ENCODE data around the gene SF1. TPM values are rescaled to one million over a fixed set of nuclear protein-coding genes. Genes with fewer than 3 reads are reported as not detected.

SF1 gene
- polyA plus RNA-seq, 1 experiment: 56.8 TPM

- no peak for DNase-seq (ENCODE audit: low read depth, low spot score)
- Histone ChIP-seq H3K27me3 (ENCODE audit: control insufficient read depth, insufficient read depth, low read length) (peaks cover 62% of the 10 kb centered on the region), H3K9me3 (ENCODE audit: control insufficient read depth, insufficient read depth, low read length) (no peaks in the 10 kb centered on the region; the same call in 1 of the 2 replicates), H3K4me3 (ENCODE audit: low read depth, low read length) (no peak overlapping the region), H3K27ac (ENCODE audit: low read depth, low read length) (no peak overlapping the region)
- TF ChIP-seq CTCF (IDR thresholded peaks at IDR 0.05; ENCODE audit: low read depth, low read length): no peak
- ChIA-PET POLR2A (no interaction called here), CTCF (interaction anchor here (2.1 kb wide), 1 partner anchor 31 kb away, joined by 11 read pairs; no protein-coding TSS in a partner anchor)
These were observed 58.2 kb downstream of the SF1 start for GRCh38 chr11:64720167-64720566.

GRCh38 chr11:64719406-64719805, 58.9 kb downstream of the SF1 start:
- Histone ChIP-seq H3K4me3 (ENCODE audit: low read depth, low read length) (no peak overlapping the region), H3K27me3 (ENCODE audit: control insufficient read depth, insufficient read depth, low read length) (peaks cover 69% of the 10 kb centered on the region), H3K9me3 (ENCODE audit: control insufficient read depth, insufficient read depth, low read length) (no peaks in the 10 kb centered on the region; the same call in 1 of the 2 replicates), H3K27ac (ENCODE audit: low read depth, low read length) (no peak overlapping the region)
- no peak for TF ChIP-seq CTCF (IDR thresholded peaks at IDR 0.05; ENCODE audit: low read depth, low read length)
- ChIA-PET POLR2A (no interaction called here), CTCF (interaction anchor here (2.1 kb wide), 1 partner anchor 31 kb away, joined by 11 read pairs; no protein-coding TSS in a partner anchor)
- no peak for DNase-seq (ENCODE audit: low read depth, low spot score)

- TF ChIP-seq CTCF (IDR thresholded peaks at IDR 0.05; ENCODE audit: low read depth, low read length): no peak
- DNase-seq (ENCODE audit: low read depth, low spot score): no peak
These were observed 59.6 kb downstream of the SF1 start for GRCh38 chr11:64718780-64719124.

GRCh38 chr11:64718084-64718779, 60.1 kb downstream of the SF1 start:
- no peak for TF ChIP-seq CTCF (IDR thresholded peaks at IDR 0.05; ENCODE audit: low read depth, low read length)
- ChIA-PET CTCF (interaction anchor here (3.6 kb wide), 1 partner anchor 30 kb away, joined by 22 read pairs; no protein-coding TSS in a partner anchor), POLR2A (no interaction called here)
- DNase-seq (ENCODE audit: low read depth, low spot score): no peak
- Histone ChIP-seq H3K27me3 (ENCODE audit: control insufficient read depth, insufficient read depth, low read length) (peaks cover 75% of the 10 kb centered on the region), H3K27ac (ENCODE audit: low read depth, low read length) (no peak overlapping the region), H3K9me3 (ENCODE audit: control insufficient read depth, insufficient read depth, low read length) (no peaks in the 10 kb centered on the region; the same call in 1 of the 2 replicates), H3K4me3 (ENCODE audit: low read depth, low read length) (no peak overlapping the region)

More at GRCh38 chr11:64718780-64719124, 59.6 kb downstream of the SF1 start:
- no peaks in the 10 kb centered on the region; the same call in 1 of the 2 replicates for H3K9me3 ChIP-seq (ENCODE audit: control insufficient read depth, insufficient read depth, low read length)
- peaks cover 74% of the 10 kb centered on the region for H3K27me3 ChIP-seq (ENCODE audit: control insufficient read depth, insufficient read depth, low read length)
- H3K4me3 ChIP-seq (ENCODE audit: low read depth, low read length): no peak overlapping the region
- POLR2A ChIA-PET: no interaction called here
- CTCF ChIA-PET: no interaction called here
- H3K27ac ChIP-seq (ENCODE audit: low read depth, low read length): no peak overlapping the region

- CTCF ChIA-PET: interaction anchor here (3.6 kb wide), 1 partner anchor 29 kb away, joined by 22 read pairs; no protein-coding TSS in a partner anchor
- DNase-seq (ENCODE audit: low read depth, low spot score): no peak
- H3K27ac ChIP-seq (ENCODE audit: low read depth, low read length): no peak overlapping the region
- POLR2A ChIA-PET: interaction anchor here (0.7 kb wide), 1 partner anchor 275 kb away, joined by 7 read pairs; no protein-coding TSS in a partner anchor
- no peak overlapping the region for H3K4me3 ChIP-seq (ENCODE audit: low read depth, low read length)
- peaks cover 77% of the 10 kb centered on the region for H3K27me3 ChIP-seq (ENCODE audit: control insufficient read depth, insufficient read depth, low read length)
- no peaks in the 10 kb centered on the region; the same call in 1 of the 2 replicates for H3K9me3 ChIP-seq (ENCODE audit: control insufficient read depth, insufficient read depth, low read length)
- TF ChIP-seq CTCF (IDR thresholded peaks at IDR 0.05; ENCODE audit: low read depth, low read length): no peak
These were observed 61.1 kb downstream of the SF1 start for GRCh38 chr11:64717268-64717578.
